NCI-H187 treated with DMSO at 0.1 percent for 48 hours (cell line): ENCODE results near the gene RALGPS1.

Source experiments
- DNase-seq: peaks from one replicate; lab custom pipeline; 2025; lab: John Stamatoyannopoulos, UW

RALGPS1 gene

GRCh38 chr9:127187231-127187956 is 272.8 kb downstream of the RALGPS1 start:
- DNase-seq: no peak

- no peak for DNase-seq
These were observed 273.8 kb downstream of the RALGPS1 start for GRCh38 chr9:127188396-127188795.

GRCh38 chr9:127189628-127190027 is 275.0 kb downstream of the RALGPS1 start:
- no peak for DNase-seq

- no peak for DNase-seq
These were observed 278.2 kb downstream of the RALGPS1 start for GRCh38 chr9:127192744-127193143.

GRCh38 chr9:127193483-127193882 is 278.9 kb downstream of the RALGPS1 start:
- DNase-seq: no peak

GRCh38 chr9:127194881-127195713 is 280.5 kb downstream of the RALGPS1 start:
- DNase-seq: no peak

- no peak for DNase-seq
These were observed 281.6 kb downstream of the RALGPS1 start for GRCh38 chr9:127195976-127196825.

GRCh38 chr9:127196826-127197145 is 282.2 kb downstream of the RALGPS1 start:
- DNase-seq: no peak

GRCh38 chr9:127197186-127197860 is 282.7 kb downstream of the RALGPS1 start:
- DNase-seq: no peak

GRCh38 chr9:127197861-127198430 is 283.4 kb downstream of the RALGPS1 start:
- no peak for DNase-seq

- no peak for DNase-seq
These were observed 284.0 kb downstream of the RALGPS1 start for GRCh38 chr9:127198587-127198986.

- DNase-seq: peak; percentile 8
These were observed 284.6 kb downstream of the RALGPS1 start for GRCh38 chr9:127199001-127199791.

GRCh38 chr9:127200106-127200862 is 285.7 kb downstream of the RALGPS1 start:
- no peak for DNase-seq

GRCh38 chr9:127201071-127201541 is 286.5 kb downstream of the RALGPS1 start:
- DNase-seq: no peak

GRCh38 chr9:127201731-127202130 is 287.1 kb downstream of the RALGPS1 start:
- DNase-seq: no peak

GRCh38 chr9:127202461-127203169 is 288.0 kb downstream of the RALGPS1 start:
- DNase-seq: no peak

- no peak for DNase-seq
These were observed 289.2 kb downstream of the RALGPS1 start for GRCh38 chr9:127203681-127204327.

GRCh38 chr9:127204771-127205470 is 290.3 kb downstream of the RALGPS1 start:
- no peak for DNase-seq
